K562 (cell line): ENCODE data around the gene MEX3D. TPM values are rescaled to one million over a fixed set of nuclear protein-coding genes. Genes with fewer than 3 reads are reported as not detected.

Experiments
- BRD4 ChIP-seq: fragments of 200-600 bp; sonication (generic); IDR thresholded peaks from 2 replicates; pipeline ENCODE4 v1.6.1; 2017; ENCODE audit warnings: inconsistent platforms
- CAMTA2 ChIP-seq: fragments of 250-450 bp; sonication (Bioruptor Pico); conservative IDR thresholded peaks from 2 replicates; pipeline ENCODE4 v1.5.1; 2022
- CBX1 ChIP-seq: sonication (generic); IDR thresholded peaks from 2 replicates; pipeline ENCODE4 v1.6.1; 2016; ENCODE audit warnings: antibody characterized with exemption, low read depth, mild to moderate bottlenecking
- CBX8 ChIP-seq: fragments of 200-600 bp; sonication (generic); IDR thresholded peaks from 2 replicates; pipeline ENCODE4 v1.6.1; 2012; ENCODE audit warnings: borderline replicate concordance, mixed run types, low read depth, mild to moderate bottlenecking, moderate library complexity, mixed read lengths, low read length, control low read depth, inconsistent platforms; ENCODE audit not compliant: poor library complexity, severe bottlenecking; ENCODE audit errors: extremely low read depth
- CREBBP ChIP-seq: IDR thresholded peaks from one replicate; pipeline ENCODE4 v1.6.1; 2012; ENCODE audit warnings: low read depth, mild to moderate bottlenecking, control low read depth, inconsistent platforms, low read length
- GABPB2 ChIP-seq: fragments of 250-450 bp; sonication (Bioruptor Pico); conservative IDR thresholded peaks from 2 replicates; pipeline ENCODE4 v1.5.1; 2021; ENCODE audit warnings: mild to moderate bottlenecking
- GATAD2B ChIP-seq: fragments of 450-650 bp; IDR thresholded peaks from 2 replicates; pipeline ENCODE4 v1.6.1; 2017; ENCODE audit warnings: mild to moderate bottlenecking, borderline replicate concordance
- MCM7 ChIP-seq, 2 experiments: fragments of 450-650 bp; IDR thresholded peaks; 2 replicates each; pipeline ENCODE4 v1.6.1; 2016 to 2018
- NCOR1 ChIP-seq: fragments of 450-650 bp; IDR thresholded peaks from 2 replicates; pipeline ENCODE4 v1.6.1; 2016; ENCODE audit warnings: mild to moderate bottlenecking, moderate library complexity
- PML ChIP-seq: IDR thresholded peaks from 2 replicates; pipeline ENCODE4 v1.6.1; 2012; ENCODE audit warnings: low read length, inconsistent platforms
- POLR3A ChIP-seq: IDR thresholded peaks from 2 replicates; pipeline ENCODE4 v1.6.1; 2011; ENCODE audit warnings: borderline replicate concordance, mild to moderate bottlenecking, moderate library complexity; ENCODE audit not compliant: insufficient read length, insufficient read depth; ENCODE audit errors: extremely low read depth
- SMARCA4 ChIP-seq: fragments of 450-650 bp; IDR thresholded peaks from 2 replicates; pipeline ENCODE4 v1.6.1; 2016
- SP2 ChIP-seq: IDR thresholded peaks from 2 replicates; pipeline ENCODE4 v1.6.1; 2011; ENCODE audit warnings: mild to moderate bottlenecking, low read depth, low read length, moderate library complexity; ENCODE audit not compliant: poor library complexity, severe bottlenecking; ENCODE audit errors: extremely low read depth
- TCF7 ChIP-seq: sonication (generic); IDR thresholded peaks from 2 replicates; pipeline ENCODE4 v1.6.1; 2016; ENCODE audit warnings: antibody characterized with exemption, borderline replicate concordance
- ZBTB11 ChIP-seq, 3 experiments: fragments of 200-800 bp in 1 of 3; fragments of 250-450 bp in 1 of 3; fragments of 450-650 bp in 1 of 3; sonication (Bioruptor Pico) in 1 of 3; sonication (Bioruptor generic) in 1 of 3; formaldehyde crosslinking in 1 of 3; IDR thresholded peaks; 2 replicates each; pipeline versions ENCODE4 v1.6.1 to v1.8.0; 2016 to 2022; ENCODE audit warnings: mild to moderate bottlenecking in 2 of 3, missing genetic modification characterization in 2 of 3, missing compliant biosample characterization in 1 of 3, moderate library complexity in 1 of 3
- ZNF165 ChIP-seq: fragments of 250-450 bp; sonication (Bioruptor Pico); IDR thresholded peaks from 2 replicates; pipeline ENCODE4 v1.4.0; 2020; ENCODE audit warnings: borderline replicate concordance
- ZNF561 ChIP-seq: fragments of 450-650 bp; formaldehyde crosslinking; conservative IDR thresholded peaks from 2 replicates; pipeline ENCODE4 v1.4.0; 2020; ENCODE audit warnings: mild to moderate bottlenecking, moderate library complexity
- polyA plus RNA-seq, 8 experiments: library from polyadenylated mRNA; depleted of rRNA in 4 of 8; stranded (reverse) in 5 of 8; unstranded in 3 of 8; fragments of >200 nt; fragmentation: Nextera tagmentation in 2 of 8; fragmentation: Illumina TruSeq in 1 of 8; extraction: Ambion mirVana in 2 of 8; extraction: Trizol in 1 of 8; gene quantifications; 2 replicates each; pipeline versions ENCODE4 v1.2.1 to v1.2.3, GENCODE V29; 2011 to 2014; ENCODE audit warnings: inconsistent platforms in 1 of 8, missing spikeins in 1 of 8
- total RNA-seq, 7 experiments: library from RNA; depleted of rRNA in 6 of 7; stranded (reverse); fragments of >200 nt in 6 of 7; fragmentation: Illumina TruSeq in 2 of 7; extraction: Trizol in 2 of 7; gene quantifications; 2 replicates each; pipeline versions ENCODE4 v1.2.1 to v1.2.3, GENCODE V29; 2011 to 2021; ENCODE audit warnings: low replicate concordance in 1 of 7
- TF ChIP-seq, protein P1 (sequence below), 3 experiments: IDR thresholded peaks in 2 of 3; conservative IDR thresholded peaks in 1 of 3; 2 replicates each; pipeline ENCODE4 v1.5.1; 2011 to 2012; ENCODE audit warnings: low read length in 3 of 3, mild to moderate bottlenecking in 3 of 3, control low read depth in 2 of 3, improper control_type of control experiment in 1 of 3, inconsistent platforms in 1 of 3, low read depth in 1 of 3, mixed read lengths in 1 of 3, moderate library complexity in 1 of 3; ENCODE audit not compliant: insufficient read depth in 2 of 3
- TF ChIP-seq, protein P2 (sequence below), 2 experiments: fragments of 150-350 bp in 1 of 2; IDR thresholded peaks; 2 replicates each; pipeline ENCODE4 v1.6.1; 2012 to 2016; ENCODE audit warnings: low read depth in 2 of 2, low read length in 2 of 2, mild to moderate bottlenecking in 1 of 2, moderate library complexity in 1 of 2

The MEX3D gene
- total and polyA plus RNA-seq, 9 of the 15 experiments (the other 6 are each of a cell fraction or from before 2014, with no cell fraction given): 1.7 to 39.3 (median 5.7) TPM

DNA sequence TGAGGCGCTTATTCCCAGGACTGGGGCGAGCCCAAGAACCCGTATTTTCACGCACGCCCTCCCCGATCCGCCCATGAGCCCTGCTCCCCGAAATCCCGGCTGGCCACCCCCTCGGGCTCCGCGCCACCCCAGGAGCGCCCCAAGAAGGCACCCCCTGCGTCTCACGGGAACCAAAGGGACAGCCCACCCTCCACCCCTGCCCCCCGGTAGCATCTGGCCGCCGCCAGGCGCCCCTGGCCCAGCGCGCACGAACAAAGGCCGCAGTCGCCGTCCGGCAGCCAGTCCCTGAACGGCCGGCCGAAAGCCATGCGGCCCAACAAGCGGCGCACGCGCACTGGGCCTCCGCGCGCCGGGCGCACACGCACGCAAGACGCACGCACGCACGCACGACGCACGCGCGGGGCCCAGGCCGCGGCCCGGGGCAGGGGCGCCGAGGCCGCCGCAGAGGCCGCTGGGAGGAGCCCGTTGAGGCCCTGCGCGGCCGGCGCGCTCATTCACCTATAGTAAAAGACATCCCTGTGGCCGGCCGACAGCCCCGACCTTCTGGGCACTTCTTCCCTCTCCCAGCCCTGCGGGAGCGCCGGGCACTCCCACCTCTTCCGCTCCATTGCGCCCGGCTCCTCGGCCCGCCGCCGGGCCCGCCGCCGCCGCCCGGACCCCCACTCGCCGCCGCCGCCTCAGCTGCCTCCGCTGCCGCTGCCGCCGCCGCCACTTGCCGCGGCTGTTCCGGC is 24.1 kb upstream of the MEX3D start (continued):
- no peak for TF ChIP-seq ZNF165 (CRISPR knock-in tag)
- no peak for TF ChIP-seq SP2
- no peak for TF ChIP-seq MCM7 (IDR thresholded peaks at IDR 0.05)
- peak; percentile 52; the same call in 1 of the 2 replicates for TF ChIP-seq BRD4
- no peak for TF ChIP-seq CAMTA2 (CRISPR knock-in tag)
- TF ChIP-seq CBX1: peak; percentile 90
- TF ChIP-seq POLR3A: no peak
- TF ChIP-seq GATAD2B: peak; percentile 81; the same call in 1 of the 2 replicates
- TF ChIP-seq, protein P1, sequence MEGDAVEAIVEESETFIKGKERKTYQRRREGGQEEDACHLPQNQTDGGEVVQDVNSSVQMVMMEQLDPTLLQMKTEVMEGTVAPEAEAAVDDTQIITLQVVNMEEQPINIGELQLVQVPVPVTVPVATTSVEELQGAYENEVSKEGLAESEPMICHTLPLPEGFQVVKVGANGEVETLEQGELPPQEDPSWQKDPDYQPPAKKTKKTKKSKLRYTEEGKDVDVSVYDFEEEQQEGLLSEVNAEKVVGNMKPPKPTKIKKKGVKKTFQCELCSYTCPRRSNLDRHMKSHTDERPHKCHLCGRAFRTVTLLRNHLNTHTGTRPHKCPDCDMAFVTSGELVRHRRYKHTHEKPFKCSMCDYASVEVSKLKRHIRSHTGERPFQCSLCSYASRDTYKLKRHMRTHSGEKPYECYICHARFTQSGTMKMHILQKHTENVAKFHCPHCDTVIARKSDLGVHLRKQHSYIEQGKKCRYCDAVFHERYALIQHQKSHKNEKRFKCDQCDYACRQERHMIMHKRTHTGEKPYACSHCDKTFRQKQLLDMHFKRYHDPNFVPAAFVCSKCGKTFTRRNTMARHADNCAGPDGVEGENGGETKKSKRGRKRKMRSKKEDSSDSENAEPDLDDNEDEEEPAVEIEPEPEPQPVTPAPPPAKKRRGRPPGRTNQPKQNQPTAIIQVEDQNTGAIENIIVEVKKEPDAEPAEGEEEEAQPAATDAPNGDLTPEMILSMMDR (IDR thresholded peaks at IDR 0.05 in 2 of 3, conservative IDR thresholded peaks at IDR 0.05 in 1 of 3; ENCODE audit: insufficient read depth in 2 of 3, low read depth in 1 of 3, low read length in 3 of 3): no peak
- TF ChIP-seq CBX8: no peak
- TF ChIP-seq, protein P2, sequence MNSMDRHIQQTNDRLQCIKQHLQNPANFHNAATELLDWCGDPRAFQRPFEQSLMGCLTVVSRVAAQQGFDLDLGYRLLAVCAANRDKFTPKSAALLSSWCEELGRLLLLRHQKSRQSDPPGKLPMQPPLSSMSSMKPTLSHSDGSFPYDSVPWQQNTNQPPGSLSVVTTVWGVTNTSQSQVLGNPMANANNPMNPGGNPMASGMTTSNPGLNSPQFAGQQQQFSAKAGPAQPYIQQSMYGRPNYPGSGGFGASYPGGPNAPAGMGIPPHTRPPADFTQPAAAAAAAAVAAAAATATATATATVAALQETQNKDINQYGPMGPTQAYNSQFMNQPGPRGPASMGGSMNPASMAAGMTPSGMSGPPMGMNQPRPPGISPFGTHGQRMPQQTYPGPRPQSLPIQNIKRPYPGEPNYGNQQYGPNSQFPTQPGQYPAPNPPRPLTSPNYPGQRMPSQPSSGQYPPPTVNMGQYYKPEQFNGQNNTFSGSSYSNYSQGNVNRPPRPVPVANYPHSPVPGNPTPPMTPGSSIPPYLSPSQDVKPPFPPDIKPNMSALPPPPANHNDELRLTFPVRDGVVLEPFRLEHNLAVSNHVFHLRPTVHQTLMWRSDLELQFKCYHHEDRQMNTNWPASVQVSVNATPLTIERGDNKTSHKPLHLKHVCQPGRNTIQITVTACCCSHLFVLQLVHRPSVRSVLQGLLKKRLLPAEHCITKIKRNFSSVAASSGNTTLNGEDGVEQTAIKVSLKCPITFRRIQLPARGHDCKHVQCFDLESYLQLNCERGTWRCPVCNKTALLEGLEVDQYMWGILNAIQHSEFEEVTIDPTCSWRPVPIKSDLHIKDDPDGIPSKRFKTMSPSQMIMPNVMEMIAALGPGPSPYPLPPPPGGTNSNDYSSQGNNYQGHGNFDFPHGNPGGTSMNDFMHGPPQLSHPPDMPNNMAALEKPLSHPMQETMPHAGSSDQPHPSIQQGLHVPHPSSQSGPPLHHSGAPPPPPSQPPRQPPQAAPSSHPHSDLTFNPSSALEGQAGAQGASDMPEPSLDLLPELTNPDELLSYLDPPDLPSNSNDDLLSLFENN (IDR thresholded peaks at IDR 0.05; ENCODE audit: low read depth in 2 of 2, low read length in 2 of 2): peak in 1 of 2 experiments; percentile 36; a peak in 1 of 4 replicates
- no peak for TF ChIP-seq SMARCA4
- TF ChIP-seq NCOR1: no peak
- TF ChIP-seq TCF7: no peak
- TF ChIP-seq GABPB2 (CRISPR knock-in tag): no peak
- no peak for TF ChIP-seq ZNF561 (CRISPR knock-in tag)
- peak; percentile 69; the same call in 1 of the 2 replicates for TF ChIP-seq PML
- TF ChIP-seq ZBTB11 (CRISPR knock-in tag; IDR thresholded peaks at IDR 0.05): peak in 1 of 3 experiments; percentile 48; a peak in 1 of 6 replicates
- TF ChIP-seq CREBBP: no peak
